ENCODE measurements around the gene GCNT2.

GCNT2 gene

DNA sequence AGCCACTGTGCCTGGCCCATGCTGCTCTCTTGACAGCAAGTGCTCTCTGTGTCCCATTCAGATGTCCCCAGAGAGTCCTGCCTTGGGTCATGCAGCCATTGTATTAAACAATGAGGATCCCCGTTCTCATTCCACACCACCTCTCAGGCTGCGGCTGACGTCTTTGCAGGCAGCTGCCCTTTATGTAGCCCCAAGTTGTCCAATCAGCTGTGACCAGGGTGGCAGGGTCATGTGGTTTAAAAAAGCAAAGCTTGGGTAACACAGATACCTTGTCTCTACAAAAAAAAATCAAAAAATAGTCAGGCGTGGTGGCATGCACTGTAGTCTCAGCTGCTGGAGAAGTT lies 13.2 kb downstream of the GCNT2 start:
- TF ChIP-seq EZH2 (IDR thresholded peaks at IDR 0.05) (no peak), POLR2AphosphoS5 (IDR thresholded peaks at IDR 0.05; ENCODE audit: borderline replicate concordance, low read depth, low read length) (no peak), FOXP2 (optimal IDR thresholded peaks at IDR 0.05; ENCODE audit: control extremely low read depth, extremely low read length, insufficient read depth) (no peak)
- no peak overlapping the region for H3K9ac ChIP-seq (ENCODE audit: insufficient read length)
- H3K27ac ChIP-seq = no peak overlapping the region

DNA sequence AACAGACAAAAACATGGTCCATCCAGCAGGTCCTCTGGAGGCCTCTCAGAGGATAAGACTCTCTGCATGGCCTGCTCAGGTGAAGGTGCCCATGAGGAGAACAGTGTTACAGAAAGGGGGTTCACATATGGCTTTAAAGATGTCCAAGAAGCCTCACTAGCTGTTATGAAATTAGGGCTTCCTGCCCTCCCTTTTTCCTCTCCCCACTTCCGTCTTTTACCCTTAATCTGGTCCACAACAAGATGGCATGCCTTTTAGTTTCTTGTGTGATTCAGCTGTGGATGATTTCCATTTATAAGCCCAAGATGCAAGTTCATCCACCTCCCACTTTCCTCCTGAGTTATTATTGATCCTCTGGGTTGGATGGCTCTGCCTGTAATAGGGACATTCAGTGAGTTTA lies 14.0 kb downstream of the GCNT2 start:
- H3K36me3 ChIP-seq (ENCODE audit: insufficient read depth, low read length) = no peaks in the 10 kb centered on the region
- no peak overlapping the region for H3K9ac ChIP-seq (ENCODE audit: insufficient read length)
- TF ChIP-seq FOXP2 (optimal IDR thresholded peaks at IDR 0.05; ENCODE audit: control extremely low read depth, extremely low read length, insufficient read depth) (no peak), EZH2 (IDR thresholded peaks at IDR 0.05) (no peak), POLR2AphosphoS5 (IDR thresholded peaks at IDR 0.05; ENCODE audit: borderline replicate concordance, low read depth, low read length) (no peak)
- H3K27ac ChIP-seq = no peak overlapping the region
- no peak for DNase-seq (ENCODE audit: low read depth, low spot score)
- H3K9me3 ChIP-seq (ENCODE audit: low read depth, low read length) = no peaks in the 10 kb centered on the region
- H3K4me3 ChIP-seq = no peak overlapping the region

More for the DNA sequence above, 13.2 kb downstream of the GCNT2 start:
- Histone ChIP-seq H3K36me3 (ENCODE audit: insufficient read depth, low read length) (no peaks in the 10 kb centered on the region), H3K4me3 (no peak overlapping the region), H3K9me3 (ENCODE audit: low read depth, low read length) (no peaks in the 10 kb centered on the region)
- DNase-seq (ENCODE audit: low read depth, low spot score) = no peak

DNA sequence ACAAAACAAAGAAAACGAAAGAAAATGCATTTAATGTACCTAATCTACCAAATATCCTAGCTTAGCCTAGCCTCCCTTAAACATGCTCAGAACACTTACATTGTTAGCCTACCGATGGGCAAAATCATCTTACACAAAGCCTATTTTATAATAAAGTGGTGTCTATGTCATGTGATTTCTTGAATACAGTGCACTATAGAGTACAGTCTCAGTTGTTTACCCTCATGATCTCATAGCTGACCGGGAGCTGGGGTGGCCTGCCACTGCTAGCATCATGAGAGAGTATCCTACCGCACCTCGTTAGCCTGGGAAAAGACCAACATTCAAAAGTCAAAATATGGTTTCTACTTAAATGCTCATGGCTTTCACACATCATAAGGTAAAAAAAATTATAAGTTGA lies 16.6 kb downstream of the GCNT2 start:
- Histone ChIP-seq H3K27ac (no peak overlapping the region), H3K36me3 (ENCODE audit: insufficient read depth, low read length) (no peaks in the 10 kb centered on the region), H3K4me3 (no peak overlapping the region), H3K9me3 (ENCODE audit: low read depth, low read length) (no peaks in the 10 kb centered on the region), H3K9ac (ENCODE audit: insufficient read length) (no peak overlapping the region)
- DNase-seq (ENCODE audit: low read depth, low spot score) = no peak
- TF ChIP-seq FOXP2 (optimal IDR thresholded peaks at IDR 0.05; ENCODE audit: control extremely low read depth, extremely low read length, insufficient read depth) (no peak), POLR2AphosphoS5 (IDR thresholded peaks at IDR 0.05; ENCODE audit: borderline replicate concordance, low read depth, low read length) (no peak), EZH2 (IDR thresholded peaks at IDR 0.05) (no peak)

GRCh38 chr6:10540073-10540746 lies 19.1 kb downstream of the GCNT2 start:
- TF ChIP-seq FOXP2 (optimal IDR thresholded peaks at IDR 0.05; ENCODE audit: control extremely low read depth, extremely low read length, insufficient read depth) (no peak), EZH2 (IDR thresholded peaks at IDR 0.05) (no peak), POLR2AphosphoS5 (IDR thresholded peaks at IDR 0.05; ENCODE audit: borderline replicate concordance, low read depth, low read length) (no peak)
- Histone ChIP-seq H3K9ac (ENCODE audit: insufficient read length) (no peak overlapping the region), H3K27ac (no peak overlapping the region), H3K4me3 (no peak overlapping the region), H3K9me3 (ENCODE audit: low read depth, low read length) (no peaks in the 10 kb centered on the region), H3K36me3 (ENCODE audit: insufficient read depth, low read length) (no peaks in the 10 kb centered on the region)
- DNase-seq (ENCODE audit: low read depth, low spot score) = no peak

DNA sequence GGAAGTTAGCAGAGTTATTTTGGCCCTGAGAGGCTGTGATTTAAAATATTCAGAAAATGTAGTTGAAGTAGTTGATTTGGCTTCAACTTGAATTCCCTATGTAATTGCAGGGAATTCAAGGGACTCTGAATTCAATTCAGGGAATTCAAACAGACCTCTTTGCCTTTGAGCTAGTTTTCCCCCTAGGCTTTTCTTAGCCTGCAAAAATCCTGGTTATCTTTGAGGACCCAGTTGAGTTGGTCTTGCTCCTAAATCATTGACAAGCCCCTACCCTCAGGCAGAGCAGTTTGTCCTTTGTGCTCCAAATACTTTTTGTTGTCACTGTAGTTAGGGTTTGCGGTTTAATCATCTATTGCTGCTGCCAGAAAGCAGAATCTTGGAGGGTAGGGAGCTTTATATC lies 20.4 kb downstream of the GCNT2 start:
- Histone ChIP-seq H3K27ac (peak overlapping the region; percentile 25; the same call in 1 of the 2 replicates), H3K9ac (ENCODE audit: insufficient read length) (no peak overlapping the region), H3K4me3 (peak overlapping the region; percentile 44), H3K36me3 (ENCODE audit: insufficient read depth, low read length) (no peaks in the 10 kb centered on the region), H3K9me3 (ENCODE audit: low read depth, low read length) (no peaks in the 10 kb centered on the region)
- no peak for DNase-seq (ENCODE audit: low read depth, low spot score)
- TF ChIP-seq EZH2 (IDR thresholded peaks at IDR 0.05) = no peak

DNA sequence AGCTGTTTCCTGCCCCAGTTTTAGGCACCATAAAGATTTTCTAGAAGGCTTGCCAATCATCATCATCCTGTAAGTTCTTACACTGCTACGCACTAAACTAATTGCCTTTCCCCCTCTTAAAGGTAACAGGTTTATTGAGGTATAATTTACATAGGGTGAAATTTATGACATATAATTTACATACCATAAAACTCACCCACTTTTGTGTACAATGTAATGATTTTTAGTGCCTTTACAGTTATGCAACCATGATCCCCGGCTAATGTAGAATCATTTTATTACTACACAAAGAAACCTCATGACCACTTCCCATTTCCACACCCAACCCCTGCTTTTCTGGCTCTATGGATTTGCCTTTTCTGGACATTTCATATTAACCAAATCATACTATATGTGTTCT lies 21.1 kb downstream of the GCNT2 start:
- DNase-seq (ENCODE audit: low read depth, low spot score) = no peak
- H3K4me3 ChIP-seq = peak overlapping the region; percentile 44; the same call in 1 of the 2 replicates
- no peaks in the 10 kb centered on the region for H3K9me3 ChIP-seq (ENCODE audit: low read depth, low read length)
- peak overlapping the region; percentile 25; the same call in 1 of the 2 replicates for H3K27ac ChIP-seq
- TF ChIP-seq EZH2 (IDR thresholded peaks at IDR 0.05) = no peak
- TF ChIP-seq FOXP2 (optimal IDR thresholded peaks at IDR 0.05; ENCODE audit: control extremely low read depth, extremely low read length, insufficient read depth) = no peak
- no peak for TF ChIP-seq POLR2AphosphoS5 (IDR thresholded peaks at IDR 0.05; ENCODE audit: borderline replicate concordance, low read depth, low read length)
- H3K9ac ChIP-seq (ENCODE audit: insufficient read length) = no peak overlapping the region
- no peaks in the 10 kb centered on the region for H3K36me3 ChIP-seq (ENCODE audit: insufficient read depth, low read length)

DNA sequence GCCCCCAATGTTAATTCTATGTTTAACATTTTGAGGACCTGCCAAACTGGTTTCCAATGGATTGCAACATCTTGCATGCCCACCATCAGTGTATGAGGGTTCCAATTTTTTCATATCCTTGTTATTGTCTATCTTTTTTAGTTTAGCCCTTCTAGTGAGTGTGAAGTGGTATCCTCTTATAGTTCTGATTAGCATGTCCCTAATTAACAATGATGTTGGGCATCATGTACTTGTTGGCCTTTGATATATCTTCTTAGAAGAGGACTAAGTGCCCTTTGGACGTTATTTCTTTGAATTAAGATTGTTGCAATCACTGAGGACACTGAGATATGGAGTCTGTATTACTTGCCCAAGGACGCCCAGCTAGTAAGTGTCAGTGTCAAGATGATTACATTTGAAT lies 22.3 kb downstream of the GCNT2 start:
- H3K9ac ChIP-seq (ENCODE audit: insufficient read length) = no peak overlapping the region
- no peaks in the 10 kb centered on the region for H3K36me3 ChIP-seq (ENCODE audit: insufficient read depth, low read length)
- H3K4me3 ChIP-seq = no peak overlapping the region
- DNase-seq (ENCODE audit: low read depth, low spot score) = no peak
- H3K9me3 ChIP-seq (ENCODE audit: low read depth, low read length) = no peaks in the 10 kb centered on the region
- TF ChIP-seq EZH2 (IDR thresholded peaks at IDR 0.05) (no peak), POLR2AphosphoS5 (IDR thresholded peaks at IDR 0.05; ENCODE audit: borderline replicate concordance, low read depth, low read length) (no peak), FOXP2 (optimal IDR thresholded peaks at IDR 0.05; ENCODE audit: control extremely low read depth, extremely low read length, insufficient read depth) (no peak)
- H3K27ac ChIP-seq = no peak overlapping the region

- H3K9ac ChIP-seq (ENCODE audit: insufficient read length) = no peak overlapping the region
- H3K27ac ChIP-seq = no peak overlapping the region
- H3K9me3 ChIP-seq (ENCODE audit: low read depth, low read length) = no peaks in the 10 kb centered on the region
- no peak overlapping the region for H3K4me3 ChIP-seq
- no peak for TF ChIP-seq EZH2 (IDR thresholded peaks at IDR 0.05)
- no peak for TF ChIP-seq FOXP2 (optimal IDR thresholded peaks at IDR 0.05; ENCODE audit: control extremely low read depth, extremely low read length, insufficient read depth)
- no peak for TF ChIP-seq POLR2AphosphoS5 (IDR thresholded peaks at IDR 0.05; ENCODE audit: borderline replicate concordance, low read depth, low read length)
- DNase-seq (ENCODE audit: low read depth, low spot score) = no peak
- H3K36me3 ChIP-seq (ENCODE audit: insufficient read depth, low read length) = no peaks in the 10 kb centered on the region
Measured at GRCh38 chr6:10545482-10545881, 24.3 kb downstream of the GCNT2 start.

- DNase-seq (ENCODE audit: low read depth, low spot score) = no peak
- TF ChIP-seq FOXP2 (optimal IDR thresholded peaks at IDR 0.05; ENCODE audit: control extremely low read depth, extremely low read length, insufficient read depth) (no peak), POLR2AphosphoS5 (IDR thresholded peaks at IDR 0.05; ENCODE audit: borderline replicate concordance, low read depth, low read length) (no peak), EZH2 (IDR thresholded peaks at IDR 0.05) (no peak)
- Histone ChIP-seq H3K9ac (ENCODE audit: insufficient read length) (no peak overlapping the region), H3K9me3 (ENCODE audit: low read depth, low read length) (no peaks in the 10 kb centered on the region), H3K4me3 (no peak overlapping the region), H3K36me3 (ENCODE audit: insufficient read depth, low read length) (no peaks in the 10 kb centered on the region), H3K27ac (no peak overlapping the region)
Measured at GRCh38 chr6:10547809-10548208, 26.7 kb downstream of the GCNT2 start.
